Measurements from ENCODE around the gene NRL.

The NRL gene

DNA sequence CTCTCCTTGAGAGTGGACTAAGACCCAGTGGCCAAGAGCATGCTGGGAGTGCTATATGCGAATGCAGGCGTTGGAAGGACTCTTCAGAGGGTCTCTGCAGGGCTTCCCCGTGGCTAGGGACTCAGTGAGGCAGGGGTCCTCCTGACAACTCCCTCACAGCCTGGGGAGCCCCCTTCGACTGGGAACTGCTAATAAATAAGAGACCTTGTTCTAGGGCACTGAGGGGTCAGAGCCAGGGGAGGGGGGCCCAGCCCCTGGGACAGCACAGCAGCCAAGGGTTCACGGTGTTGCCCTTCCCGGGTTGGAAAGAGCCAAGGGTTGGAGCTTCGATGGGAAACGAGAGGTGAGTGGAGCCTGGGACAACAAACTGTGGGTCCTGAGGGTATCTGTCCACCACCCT is 49.3 kb downstream of the NRL start:
- DNase-seq (ENCODE audit: low read depth): no peak
- no peak overlapping the region for H3K4me3 ChIP-seq (ENCODE audit: low read length)
- TF ChIP-seq CTCF (IDR thresholded peaks at IDR 0.05; ENCODE audit: insufficient read depth, low read depth, low read length, missing control alignments): no peak

DNA sequence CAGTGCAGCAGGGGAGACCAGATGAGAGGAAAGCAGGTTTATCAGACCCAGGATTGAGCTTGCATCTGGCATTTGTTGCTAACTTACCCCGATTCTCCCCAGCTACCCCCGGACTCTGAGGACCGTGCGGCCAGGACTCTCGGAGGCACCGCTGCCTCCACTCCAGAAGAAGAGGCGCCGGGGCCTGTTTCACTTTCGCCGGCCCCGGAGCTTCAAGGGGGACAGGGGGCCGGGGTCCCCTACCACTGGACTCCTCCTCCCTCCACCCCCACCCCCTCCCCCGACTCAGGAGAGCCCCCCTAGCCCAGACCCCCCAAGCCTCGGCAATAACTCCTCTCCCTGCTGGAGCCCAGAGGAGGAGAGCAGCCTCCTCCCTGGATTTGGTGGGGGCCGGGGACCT is 49.9 kb downstream of the NRL start:
- no peak for TF ChIP-seq CTCF (IDR thresholded peaks at IDR 0.05; ENCODE audit: insufficient read depth, low read depth, low read length, missing control alignments)
- no peak overlapping the region for H3K4me3 ChIP-seq (ENCODE audit: low read length)
- DNase-seq (ENCODE audit: low read depth): no peak

GRCh38 chr14:24064091-24064795 is 50.5 kb downstream of the NRL start:
- DNase-seq (ENCODE audit: low read depth): no peak
- no peak overlapping the region for H3K4me3 ChIP-seq (ENCODE audit: low read length)
- TF ChIP-seq CTCF (IDR thresholded peaks at IDR 0.05; ENCODE audit: insufficient read depth, low read depth, low read length, missing control alignments): no peak

DNA sequence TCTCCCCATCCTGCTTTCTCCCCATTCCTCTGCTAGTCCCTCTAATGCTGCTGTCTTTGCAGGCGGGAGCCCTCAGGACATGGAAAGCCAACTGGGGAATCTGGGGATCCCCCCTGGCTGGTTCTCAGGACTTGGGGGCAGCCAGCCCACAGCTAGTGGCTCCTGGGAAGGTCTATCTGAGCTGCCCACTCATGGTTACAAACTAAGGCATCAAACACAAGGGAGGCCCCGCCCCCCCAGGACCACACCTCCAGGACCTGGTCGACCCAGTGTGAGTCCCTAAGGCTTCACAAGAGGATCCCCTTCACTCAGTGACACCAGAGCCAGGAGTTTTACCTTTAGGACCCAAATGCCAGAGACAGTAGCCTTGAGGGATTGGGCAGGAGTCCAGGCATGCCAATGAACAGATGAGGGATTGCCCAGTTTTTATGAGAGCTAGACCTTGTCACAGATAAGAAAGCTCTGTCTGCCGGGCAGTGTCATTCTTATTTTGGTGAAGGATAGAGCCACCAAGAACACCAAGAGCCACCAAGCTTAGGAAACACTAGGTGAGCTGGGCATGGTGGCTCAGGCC is 51.4 kb downstream of the NRL start:
- DNase-seq (ENCODE audit: low read depth): no peak
- TF ChIP-seq CTCF (IDR thresholded peaks at IDR 0.05; ENCODE audit: insufficient read depth, low read depth, low read length, missing control alignments): no peak
- no peak overlapping the region for H3K4me3 ChIP-seq (ENCODE audit: low read length)

DNA sequence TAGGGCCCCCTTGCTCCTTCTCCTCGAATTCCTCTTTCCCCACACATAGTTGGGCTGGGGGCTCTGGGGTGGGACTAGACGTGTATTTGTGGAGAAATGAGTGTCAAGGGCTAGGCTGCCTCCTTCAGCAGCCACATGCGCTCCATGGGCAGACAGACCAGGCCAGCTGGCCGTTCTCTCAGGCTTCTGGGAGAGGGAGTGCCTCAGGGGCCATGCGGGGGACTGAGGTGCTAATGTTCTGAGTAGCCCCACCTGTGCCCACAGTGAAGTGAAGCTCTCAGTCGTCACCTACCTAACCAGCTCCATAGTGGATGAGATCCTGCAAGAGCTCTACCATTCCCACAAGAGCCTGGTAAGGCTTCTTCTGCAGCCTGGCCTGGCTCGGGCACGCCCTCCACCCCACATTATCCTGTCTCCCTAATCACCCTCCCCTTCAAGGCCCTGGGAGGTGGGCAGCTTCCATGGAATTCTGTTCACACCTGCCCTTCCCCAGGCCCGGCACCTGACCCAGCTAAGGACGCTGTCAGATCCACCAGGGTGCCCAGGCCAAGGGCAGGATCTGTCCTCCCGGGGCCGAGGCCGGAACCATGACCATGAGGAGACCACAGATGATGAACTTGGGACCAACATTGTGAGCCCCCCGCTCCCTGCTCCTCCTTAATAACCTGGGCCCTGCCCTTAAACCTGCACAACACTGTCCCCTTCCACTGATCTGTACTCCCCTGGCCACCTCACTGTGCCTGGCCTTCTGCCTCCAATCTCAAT is 52.4 kb downstream of the NRL start:
- no peak for DNase-seq (ENCODE audit: low read depth)
- no peak overlapping the region for H3K4me3 ChIP-seq (ENCODE audit: low read length)
- no peak for TF ChIP-seq CTCF (IDR thresholded peaks at IDR 0.05; ENCODE audit: insufficient read depth, low read depth, low read length, missing control alignments)

DNA sequence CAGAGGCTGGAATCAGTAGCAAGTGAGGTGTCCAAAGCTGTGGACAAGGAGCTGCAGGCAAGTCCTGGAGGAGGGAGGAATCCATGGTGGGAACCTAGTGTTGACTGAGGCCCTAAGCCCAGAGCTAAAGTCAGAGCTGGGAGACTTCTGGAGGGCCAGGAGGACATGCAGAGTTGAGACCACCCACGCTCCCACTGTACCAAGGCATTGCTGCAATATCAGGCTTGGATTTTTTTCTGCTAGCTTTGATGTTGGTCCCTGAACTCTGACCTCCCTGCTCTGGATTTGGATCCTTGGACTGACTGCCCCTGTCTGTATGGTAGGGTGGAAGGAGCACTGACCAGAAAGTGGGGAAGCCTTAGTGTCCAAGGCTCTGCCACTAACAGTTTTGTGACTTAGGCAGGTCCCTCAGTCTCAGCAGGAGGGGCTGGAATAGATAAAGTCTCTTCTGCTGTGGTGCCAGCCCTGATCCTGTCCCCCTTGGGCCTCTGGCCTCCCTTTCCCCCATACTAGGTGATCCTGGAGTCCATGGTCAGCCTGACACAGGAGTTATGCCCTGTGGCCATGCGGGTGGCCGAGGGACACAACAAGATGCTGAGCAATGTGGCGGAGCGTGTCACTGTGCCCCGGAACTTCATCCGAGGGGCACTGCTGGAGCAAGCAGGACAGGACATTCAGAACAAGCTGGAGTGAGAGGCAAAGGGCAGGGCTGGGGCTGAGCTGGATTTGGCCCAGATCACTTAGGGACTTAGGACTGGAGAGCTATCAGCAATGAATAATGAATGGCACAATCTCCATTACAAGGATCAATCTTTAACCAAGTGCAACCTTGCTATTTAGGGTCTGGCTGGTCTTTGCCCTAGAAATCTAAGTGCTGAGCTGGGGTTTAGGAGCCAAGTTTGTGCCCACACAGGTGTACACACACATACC is 53.5 kb downstream of the NRL start:
- no peak for DNase-seq (ENCODE audit: low read depth)
- no peak for TF ChIP-seq CTCF (IDR thresholded peaks at IDR 0.05; ENCODE audit: insufficient read depth, low read depth, low read length, missing control alignments)
- no peak overlapping the region for H3K4me3 ChIP-seq (ENCODE audit: low read length)
